GM19324 (cell line): ENCODE data around the gene IBSP.

ENCODE experiments used
- ATAC-seq: cut with Tn5 transposase; IDR thresholded peaks from one replicate; pipeline ENCODE4 v1.9.1; 2021; ENCODE audit warnings: mild to moderate bottlenecking, moderate library complexity; ENCODE audit not compliant: unreplicated experiment, low FRiP score

The IBSP gene, protein sequence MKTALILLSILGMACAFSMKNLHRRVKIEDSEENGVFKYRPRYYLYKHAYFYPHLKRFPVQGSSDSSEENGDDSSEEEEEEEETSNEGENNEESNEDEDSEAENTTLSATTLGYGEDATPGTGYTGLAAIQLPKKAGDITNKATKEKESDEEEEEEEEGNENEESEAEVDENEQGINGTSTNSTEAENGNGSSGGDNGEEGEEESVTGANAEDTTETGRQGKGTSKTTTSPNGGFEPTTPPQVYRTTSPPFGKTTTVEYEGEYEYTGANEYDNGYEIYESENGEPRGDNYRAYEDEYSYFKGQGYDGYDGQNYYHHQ

DNA sequence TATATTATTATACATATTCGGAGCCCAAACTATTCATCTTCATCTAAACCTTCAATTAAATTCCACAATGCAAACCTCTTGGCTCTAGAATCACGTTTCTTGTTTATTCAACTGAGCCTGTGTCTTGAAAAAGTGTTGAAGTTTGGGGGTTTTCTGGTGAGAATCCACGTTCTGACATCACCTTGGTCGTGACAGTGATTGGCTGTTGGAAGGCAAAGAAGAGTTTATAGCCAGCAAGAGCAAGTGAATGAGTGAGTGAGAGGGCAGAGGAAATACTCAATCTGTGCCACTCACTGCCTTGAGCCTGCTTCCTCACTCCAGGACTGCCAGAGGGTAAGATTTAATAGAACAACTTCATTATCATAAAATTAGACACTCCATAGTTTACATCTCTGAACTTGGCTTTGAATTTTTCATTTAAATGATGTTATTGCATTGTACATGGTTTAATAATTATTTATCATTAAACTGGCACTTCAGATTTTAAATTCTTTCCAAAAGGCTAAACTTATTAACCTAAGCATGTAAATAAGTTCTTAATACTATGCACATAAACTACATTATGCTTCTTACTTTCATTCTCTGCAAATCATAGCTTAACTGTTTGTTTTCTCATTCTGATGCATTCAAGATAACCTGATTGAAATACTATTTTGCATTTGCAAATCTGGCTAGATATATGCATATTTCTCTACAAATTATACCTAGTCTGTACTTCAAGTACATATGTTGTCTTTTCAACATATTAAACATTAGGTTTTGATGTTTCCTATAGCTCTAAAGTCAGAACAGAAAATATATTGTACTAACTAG, at the start of gene IBSP:
TSS of gene IBSP (plus strand) at position 254 of the 813 bp plus-strand sequence. CDS start 2,808 bp downstream, outside the sequence.
- ATAC-seq, result no peak

DNA sequence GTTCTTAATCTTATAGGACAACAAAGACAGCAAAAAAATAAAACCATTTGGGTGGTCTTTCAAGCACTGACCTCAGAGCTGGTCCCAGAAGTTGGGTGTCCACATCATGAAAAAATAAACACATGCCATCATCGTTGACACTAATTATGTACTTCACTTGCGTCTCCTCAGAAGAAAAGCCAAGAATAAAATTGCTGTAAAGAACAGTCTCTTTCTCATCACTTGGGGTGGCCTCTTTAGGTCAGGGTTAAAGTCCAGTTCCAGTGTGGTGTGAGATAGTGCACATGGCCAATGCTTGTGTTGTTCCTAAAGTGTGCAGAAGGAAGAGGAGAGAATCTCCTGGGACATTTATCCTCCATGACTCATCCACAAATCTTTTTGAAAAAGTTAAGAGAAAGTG, 49.5 kb upstream of the IBSP start:
- ATAC-seq, result no peak

DNA sequence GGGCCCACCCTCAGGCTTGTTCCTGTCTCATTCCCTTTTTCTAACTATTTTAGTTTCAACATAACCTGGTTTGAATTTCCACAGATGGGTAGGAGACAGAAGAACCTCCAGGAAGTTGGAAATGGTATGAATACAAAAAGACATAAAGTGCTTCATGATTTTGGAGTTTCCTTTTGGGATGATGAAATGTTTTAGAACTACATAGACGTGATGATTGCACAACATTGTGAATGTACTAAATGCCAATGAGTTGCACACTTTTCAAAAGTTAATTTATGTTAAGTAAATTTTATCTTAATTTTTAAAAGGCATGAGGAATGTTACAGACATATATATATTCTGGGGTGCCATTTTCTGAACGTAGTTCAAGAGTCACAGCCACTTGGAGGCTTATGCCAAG, 41.1 kb upstream of the IBSP start:
- no peak for ATAC-seq

DNA sequence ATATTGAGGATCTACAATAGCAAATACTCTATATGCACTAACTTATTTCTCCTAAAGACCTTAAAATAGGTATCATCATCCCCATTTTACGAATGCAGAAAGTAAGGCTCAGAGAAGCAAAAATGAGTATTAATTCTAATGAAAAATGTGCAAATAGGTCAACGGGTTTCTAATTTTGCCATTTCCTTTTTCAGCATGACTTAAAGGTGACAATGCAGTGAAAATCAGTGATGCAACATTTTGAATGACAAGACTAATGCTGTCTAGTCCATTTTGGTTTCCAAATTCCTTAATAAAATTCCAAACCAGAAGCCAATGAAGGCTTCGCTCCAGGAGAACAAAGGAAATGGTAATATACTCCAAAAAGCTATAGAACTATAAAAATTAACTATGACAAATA, 37.0 kb upstream of the IBSP start:
- ATAC-seq, result no peak

DNA sequence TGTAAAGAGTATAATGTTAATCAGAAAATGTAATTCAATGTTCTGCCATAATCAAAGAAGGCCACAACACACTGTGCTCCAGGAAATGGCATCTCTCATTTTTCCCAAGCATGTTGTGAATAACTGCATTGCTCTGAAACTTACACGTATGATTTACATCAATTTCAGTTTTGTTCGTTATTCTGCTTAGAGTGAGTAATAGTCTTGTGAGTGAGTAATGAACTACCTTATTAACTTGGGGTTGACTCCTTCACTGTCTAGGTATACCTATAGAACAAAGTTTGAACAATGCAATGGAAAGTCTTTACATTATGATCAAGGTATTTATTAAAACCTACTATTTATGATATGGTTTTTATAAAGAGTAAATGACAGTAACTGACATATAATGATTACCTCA, 17.8 kb upstream of the IBSP start:
- no peak for ATAC-seq

DNA sequence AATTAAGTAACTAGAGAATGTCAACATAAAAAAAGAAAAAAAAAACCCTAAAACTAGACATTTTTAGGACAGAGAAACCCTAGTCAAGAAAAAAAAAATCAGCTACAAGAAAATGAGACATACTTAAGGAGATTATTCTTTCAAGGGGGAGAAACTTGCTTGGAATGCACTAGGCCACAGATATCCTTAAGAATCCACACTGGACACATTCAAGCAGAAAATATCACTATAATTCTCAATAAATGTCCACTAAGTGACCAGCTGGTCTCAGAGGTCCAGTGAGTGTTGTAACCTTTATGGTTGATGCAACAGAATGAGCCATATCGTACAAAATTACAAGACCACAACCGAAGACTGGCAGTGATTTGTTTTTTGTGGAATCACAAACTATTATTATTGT, 15.6 kb upstream of the IBSP start:
- ATAC-seq, result no peak

DNA sequence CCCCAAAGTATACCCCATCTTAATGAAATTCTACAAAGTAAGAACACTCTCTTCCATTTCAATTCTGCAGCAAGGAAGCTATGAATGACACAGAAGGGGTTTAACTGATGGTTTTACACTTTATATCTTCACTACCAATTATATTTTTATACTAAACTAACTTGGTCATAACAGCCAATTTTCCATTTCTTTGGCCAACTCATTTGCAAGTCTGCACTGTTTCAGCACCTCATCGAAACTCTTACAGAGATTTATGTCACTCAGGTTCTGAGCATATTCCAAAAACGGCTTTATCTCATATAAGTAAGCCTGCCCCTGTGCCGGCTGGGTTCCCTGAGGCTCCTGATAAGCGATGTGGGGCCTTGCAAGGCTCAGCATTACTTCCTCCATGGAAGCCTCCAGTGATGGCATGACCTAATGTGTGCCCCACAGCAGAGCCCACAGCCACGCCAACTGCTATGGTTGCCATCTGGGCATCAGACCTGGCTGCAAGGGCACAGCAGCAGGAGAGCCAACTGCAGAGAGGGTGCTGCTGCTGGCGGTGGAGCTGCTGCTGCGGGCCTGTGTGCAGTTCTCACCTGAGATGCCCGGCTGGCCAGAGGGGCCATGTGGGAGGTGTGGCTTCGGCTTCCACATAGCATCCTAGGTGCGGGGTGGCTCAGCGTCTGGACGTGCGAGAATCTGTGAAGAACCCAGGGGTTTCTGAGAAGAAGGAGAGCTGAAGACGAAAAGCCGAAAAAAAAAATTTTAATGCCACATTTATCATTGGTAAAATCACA, 13.4 kb upstream of the IBSP start:
- ATAC-seq, result no peak

DNA sequence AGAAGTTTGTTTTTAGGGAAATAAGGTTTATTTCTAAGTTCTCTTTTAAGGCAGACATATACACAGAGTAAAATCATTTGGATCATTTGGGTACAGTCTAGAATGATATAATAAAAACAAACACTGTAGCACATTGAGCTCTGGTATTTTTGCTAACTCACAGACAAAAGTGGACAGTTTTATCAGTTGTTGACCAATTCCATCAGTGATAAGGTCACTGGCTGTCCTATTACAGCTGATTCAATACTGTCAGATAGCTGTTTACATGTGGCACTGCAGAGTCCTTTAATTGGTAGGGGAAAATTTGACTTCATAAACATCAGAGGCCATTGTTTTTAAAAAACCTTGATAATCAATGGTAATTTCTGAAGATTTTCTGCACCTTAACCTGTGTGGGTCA, 3.5 kb downstream of the IBSP start:
- ATAC-seq, result no peak

DNA sequence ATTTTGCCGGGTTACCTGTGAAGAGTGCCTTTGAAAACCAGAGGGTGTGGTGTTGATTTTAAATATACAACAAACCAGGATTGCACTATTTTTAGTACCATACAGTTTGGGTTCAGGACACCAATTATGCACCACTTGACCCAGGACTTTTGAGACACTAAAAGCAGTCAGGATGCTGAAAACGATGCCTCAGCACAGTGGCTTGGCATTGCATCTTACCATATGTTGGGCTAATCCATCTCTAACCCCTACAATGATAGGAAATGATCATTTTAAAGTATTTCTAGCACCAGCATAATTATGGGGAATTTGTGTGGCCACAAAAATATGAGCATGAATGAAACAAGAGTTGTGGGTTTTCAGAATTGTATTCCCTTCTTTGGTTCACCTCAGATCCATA, 4.1 kb downstream of the IBSP start:
- no peak for ATAC-seq

DNA sequence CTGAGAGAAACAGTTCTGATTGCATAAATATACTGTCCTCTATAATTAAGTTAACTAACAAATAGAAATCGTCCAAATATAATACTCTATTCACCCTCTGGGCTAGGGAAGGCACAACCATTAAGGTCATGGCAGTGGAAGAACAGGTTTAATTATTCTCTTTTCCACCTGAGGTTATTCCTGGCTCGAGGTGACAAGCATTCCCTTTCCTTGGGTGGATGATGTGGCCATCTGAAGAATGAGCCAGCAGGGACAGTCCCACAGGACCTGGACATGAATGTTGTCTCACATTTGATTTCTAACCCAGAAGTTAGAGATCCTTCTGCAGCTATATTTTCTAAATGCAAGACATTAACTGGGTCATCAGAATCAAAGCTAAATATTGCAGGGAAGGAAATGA, 5.5 kb downstream of the IBSP start:
- ATAC-seq, result no peak

DNA sequence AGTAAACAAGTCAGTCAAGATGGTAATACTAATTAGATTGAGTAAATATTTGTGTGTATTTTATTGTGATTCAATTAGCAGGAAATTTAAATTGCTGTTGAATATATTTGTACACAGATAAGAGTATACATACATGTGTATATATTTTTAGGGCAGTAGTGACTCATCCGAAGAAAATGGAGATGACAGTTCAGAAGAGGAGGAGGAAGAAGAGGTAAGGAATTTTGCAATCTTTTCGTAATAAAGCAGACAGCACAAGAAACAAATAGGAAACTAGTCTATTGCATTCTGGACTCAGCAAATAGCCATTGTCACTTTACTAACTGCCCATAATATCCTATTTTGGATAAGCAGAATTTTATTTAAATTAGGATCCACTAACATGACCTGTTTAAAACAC, 6.6 kb downstream of the IBSP start:
- no peak for ATAC-seq

DNA sequence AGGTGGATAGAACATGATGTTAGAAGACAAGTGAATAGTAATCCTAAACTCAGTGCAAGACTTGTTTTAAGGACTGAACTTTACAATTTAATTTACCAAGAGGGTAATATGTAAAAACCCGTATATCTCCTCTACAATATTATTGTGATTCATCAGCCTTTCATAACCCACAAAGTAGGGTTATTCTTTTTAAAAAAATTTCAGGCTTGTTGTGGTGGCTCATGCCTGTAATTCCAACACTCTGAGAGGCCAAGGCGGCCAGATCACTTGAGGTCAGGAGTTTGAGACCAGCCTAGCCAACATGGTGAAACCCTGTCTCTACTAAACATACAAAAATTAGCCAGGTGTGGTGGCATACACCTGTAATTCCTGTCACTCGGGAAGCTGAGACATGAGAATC, 7.2 kb downstream of the IBSP start:
- ATAC-seq, result no peak

DNA sequence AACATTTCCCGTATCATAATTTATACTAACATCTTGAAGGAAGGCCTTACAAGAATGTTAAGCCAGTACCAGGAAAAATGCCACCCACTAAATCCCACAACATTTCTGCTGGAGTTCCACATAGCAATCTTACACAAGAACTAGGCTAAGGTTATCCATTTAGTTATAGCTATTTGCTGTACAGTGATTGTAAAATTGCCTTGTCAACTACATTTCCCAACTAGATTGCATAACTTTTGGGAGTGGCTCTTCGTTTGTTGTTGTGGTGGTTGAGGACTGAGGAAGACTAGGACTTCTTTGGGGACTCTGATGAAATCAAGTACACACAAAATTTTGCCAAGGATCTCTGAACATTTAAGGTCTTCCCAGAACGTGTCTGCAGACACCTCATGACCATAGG, 8.0 kb downstream of the IBSP start:
- ATAC-seq, result no peak

DNA sequence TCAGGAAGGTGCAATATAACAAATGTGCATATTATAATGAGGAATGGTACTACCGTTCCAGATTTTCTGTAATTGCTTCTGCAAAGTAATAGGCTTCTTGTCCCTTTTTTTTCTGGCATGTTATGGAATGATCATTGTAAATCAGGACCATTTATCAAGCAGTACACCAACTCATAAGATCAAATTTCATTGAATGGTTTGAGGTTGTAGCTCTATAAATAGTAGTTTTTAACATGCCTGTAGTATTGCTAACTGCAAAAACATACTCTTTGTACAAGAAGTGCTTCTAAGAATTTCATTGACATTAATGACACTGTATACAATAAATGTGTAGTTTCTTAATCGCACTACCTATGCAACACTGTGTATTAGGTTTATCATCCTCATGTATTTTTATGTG, 12.6 kb downstream of the IBSP start:
- no peak for ATAC-seq

DNA sequence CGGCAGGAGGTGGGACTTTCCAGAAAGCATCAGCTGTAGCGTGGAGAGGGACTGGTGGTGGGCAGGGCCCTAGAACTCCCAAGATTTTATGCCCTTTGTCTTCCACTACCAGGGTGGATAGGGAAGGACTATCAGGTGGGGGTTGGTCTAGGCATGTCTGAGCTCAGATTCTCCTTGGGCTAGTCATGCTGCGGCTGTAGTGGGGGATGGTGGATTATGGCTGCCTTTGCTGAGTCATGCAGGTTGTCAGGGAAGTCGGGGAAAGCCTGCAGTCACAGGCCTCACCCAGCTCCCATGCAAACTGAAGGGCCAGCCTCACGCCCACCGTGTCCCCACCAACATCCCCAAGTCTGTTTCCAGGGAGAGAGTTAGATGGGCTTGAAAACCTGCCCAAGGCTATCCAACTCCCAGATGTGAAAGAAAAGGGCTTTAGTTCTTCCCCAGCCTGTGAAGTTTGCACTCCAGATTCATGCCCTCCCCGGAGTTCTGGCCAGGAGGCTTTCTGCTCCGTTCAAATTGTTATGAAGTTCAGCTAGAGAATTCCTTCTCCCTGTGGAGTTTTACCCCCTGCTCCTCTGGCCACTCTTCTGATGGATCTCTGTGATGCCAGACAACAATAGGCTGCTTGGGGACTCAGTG, 20.0 kb downstream of the IBSP start:
- no peak for ATAC-seq

DNA sequence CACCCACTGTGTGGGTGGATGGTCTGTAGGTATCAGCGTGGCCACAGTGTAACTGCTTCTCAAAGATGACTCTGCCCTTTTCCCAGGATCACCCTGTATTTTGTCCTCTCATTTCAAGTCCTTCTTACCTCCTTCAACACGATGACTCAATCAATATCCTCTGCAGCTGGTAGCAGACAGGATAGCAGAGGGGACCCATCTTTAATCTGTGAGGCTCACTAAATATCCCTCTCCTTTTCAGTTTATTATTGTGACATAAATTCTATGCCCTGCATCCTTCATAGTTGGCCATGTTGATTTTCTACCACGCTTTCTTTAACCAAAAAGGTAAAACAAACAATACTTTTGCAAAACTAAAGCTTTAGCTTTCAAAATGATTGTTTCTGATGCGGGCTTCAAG, 23.8 kb downstream of the IBSP start:
- no peak for ATAC-seq

DNA sequence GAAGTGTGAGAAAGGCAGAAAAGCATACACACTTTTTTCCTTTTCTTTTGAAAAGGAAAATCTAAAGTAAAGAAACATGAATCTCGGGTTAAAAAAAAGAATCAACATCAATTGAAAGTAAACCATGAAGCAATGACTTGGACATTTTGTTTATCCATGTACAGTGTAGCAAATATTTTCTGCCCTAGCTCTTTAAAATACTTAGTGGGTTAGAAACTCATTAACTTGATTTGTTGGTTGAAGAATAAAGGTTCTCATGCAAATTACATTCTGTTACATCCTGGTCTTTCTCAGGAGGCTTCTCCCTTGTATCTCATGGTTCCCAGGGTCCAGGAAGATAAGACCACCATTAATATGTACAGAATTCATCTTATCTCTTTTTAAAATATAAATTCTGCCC, 24.4 kb downstream of the IBSP start:
- no peak for ATAC-seq

DNA sequence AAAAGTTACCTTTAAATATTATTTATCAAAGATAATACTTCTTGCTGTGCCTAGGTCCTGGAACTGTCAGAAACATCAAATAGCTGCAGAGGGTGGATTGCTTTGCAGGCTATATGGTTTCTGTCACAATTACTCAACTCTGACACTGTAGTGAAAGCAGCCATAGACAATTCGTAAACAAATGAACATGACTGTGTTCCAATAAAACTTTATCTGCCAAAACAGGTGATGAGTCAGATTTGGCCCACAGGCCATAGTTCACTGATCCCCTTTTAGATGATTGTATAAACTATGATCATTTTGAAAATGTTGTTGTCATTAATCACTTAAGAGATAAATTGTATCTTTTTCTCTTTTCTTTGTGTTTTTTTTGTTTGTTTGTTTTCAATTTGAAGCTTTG, 25.0 kb downstream of the IBSP start:
- ATAC-seq, result no peak

DNA sequence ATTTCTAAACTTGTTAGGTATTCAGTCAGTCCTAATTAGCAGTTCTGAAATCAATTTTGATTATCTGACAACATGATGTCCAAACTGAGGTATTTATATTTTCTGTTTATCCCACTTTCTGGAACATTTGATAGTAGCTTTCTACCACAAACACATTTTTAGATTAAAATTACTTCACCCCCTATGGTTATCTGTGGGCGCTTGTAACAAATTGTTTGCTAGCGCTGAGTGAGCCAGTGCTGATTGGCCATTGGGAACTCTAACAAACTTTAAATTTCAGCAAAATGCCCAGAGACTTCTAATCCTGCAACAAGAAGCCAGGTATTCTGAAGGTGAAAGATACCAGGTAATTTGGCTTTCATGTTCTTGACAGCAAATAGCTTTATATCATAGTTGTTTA, 33.3 kb downstream of the IBSP start, which contains the start of gene MEPE:
TSS of gene MEPE (plus strand) at position 301 of the 400 bp plus-strand sequence. CDS start 1,746 bp downstream, outside the sequence.
- ATAC-seq, result no peak

DNA sequence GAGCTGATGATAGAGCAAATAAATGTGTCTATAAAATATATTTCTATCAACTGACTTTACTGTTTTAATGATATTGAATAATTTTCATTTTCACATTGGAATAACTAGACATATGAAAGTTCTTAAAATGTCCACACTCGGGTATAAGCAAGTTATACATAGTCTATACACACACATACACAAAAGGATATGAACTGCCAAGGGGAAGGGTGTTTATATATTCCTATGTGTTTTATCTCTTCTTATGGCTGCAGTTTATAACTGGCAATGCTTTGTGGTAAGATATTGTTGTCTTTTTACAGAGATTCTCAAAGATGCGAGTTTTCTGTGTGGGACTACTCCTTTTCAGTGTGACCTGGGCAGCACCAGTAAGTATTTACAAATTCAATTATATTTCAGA, 35.0 kb downstream of the IBSP start:
- no peak for ATAC-seq

DNA sequence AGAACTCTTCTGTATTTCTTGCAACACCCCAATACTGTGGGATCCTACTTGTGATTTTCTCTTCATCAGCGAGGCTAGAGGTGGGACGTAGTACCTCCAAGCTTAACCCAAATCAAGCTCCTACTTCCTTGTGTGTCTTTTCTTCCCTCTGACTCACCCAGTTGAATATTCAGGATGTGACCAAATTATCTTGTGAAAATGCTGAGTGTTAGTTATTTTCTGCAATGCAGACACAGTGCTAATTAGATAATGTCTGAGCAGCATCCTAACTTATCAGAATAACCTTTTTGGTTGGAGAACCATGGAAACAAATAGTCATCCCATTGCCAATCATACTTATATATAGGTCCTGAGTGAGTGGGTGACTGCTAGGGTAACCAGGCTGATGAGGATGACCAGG, 35.8 kb downstream of the IBSP start:
- no peak for ATAC-seq
